Endothelial cell (in vitro differentiated cells): ENCODE measurements around the gene ITPRIP. TPM values are rescaled to one million over a fixed set of nuclear protein-coding genes. Genes with fewer than 3 reads are reported as not detected.

ENCODE experiments used
- DNase-seq: peaks from one replicate; pipeline ENCODE4 v3.0.0; 2021; ENCODE audit warnings: low spot score
- H3K27ac Mint-ChIP-seq: one replicate; pipeline ENCODE4 v1.8.0; 2021; ENCODE audit warnings: mixed read lengths, inconsistent platforms; ENCODE audit not compliant: unreplicated experiment
- H3K27me3 Mint-ChIP-seq: one replicate; pipeline ENCODE4 v1.8.0; 2021; ENCODE audit warnings: mild to moderate bottlenecking, moderate library complexity, mixed read lengths, inconsistent platforms; ENCODE audit not compliant: unreplicated experiment
- H3K36me3 Mint-ChIP-seq: one replicate; pipeline ENCODE4 v1.8.0; 2021; ENCODE audit warnings: mild to moderate bottlenecking, low read depth, mixed read lengths, inconsistent platforms; ENCODE audit not compliant: unreplicated experiment
- H3K4me1 Mint-ChIP-seq: one replicate; pipeline ENCODE4 v1.8.0; 2021; ENCODE audit warnings: mild to moderate bottlenecking, mixed read lengths, inconsistent platforms; ENCODE audit not compliant: unreplicated experiment
- H3K4me3 Mint-ChIP-seq: one replicate; pipeline ENCODE4 v1.8.0; 2021; ENCODE audit warnings: mild to moderate bottlenecking, mixed read lengths, inconsistent platforms; ENCODE audit not compliant: unreplicated experiment
- H3K9me3 Mint-ChIP-seq: one replicate; pipeline ENCODE4 v1.8.0; 2021; ENCODE audit warnings: mixed read lengths, inconsistent platforms; ENCODE audit not compliant: unreplicated experiment
- CTCF ChIP-seq: fragments of 200-600 bp; sonication (generic); IDR thresholded peaks from one replicate; pipeline ENCODE4 v1.5.0; 2021; ENCODE audit warnings: antibody characterized with exemption; ENCODE audit not compliant: unreplicated experiment
- total RNA-seq: library from RNA; stranded (reverse); fragmentation: NEBNext Ultra II Directional; extraction: Animal tissue kit (Norgen Biotek cat#: 25700); gene quantifications from one replicate; pipeline ENCODE4 v1.2.1, GENCODE V29; 2021; ENCODE audit not compliant: unreplicated experiment

ITPRIP gene
- total RNA-seq, 1 donor from 2014 or later = 16.3 TPM

- TF ChIP-seq CTCF = no peak
- H3K27me3 Mint-ChIP-seq = peaks cover 8% of the 10 kb centered on the region
- no peaks in the 10 kb centered on the region for H3K9me3 Mint-ChIP-seq
- peak; percentile 59 for DNase-seq
- peaks cover 42% of the 10 kb centered on the region for H3K4me1 Mint-ChIP-seq
- peak overlapping the region; percentile 97 for H3K4me3 Mint-ChIP-seq
- H3K27ac Mint-ChIP-seq = peak overlapping the region; percentile 67
- H3K36me3 Mint-ChIP-seq = peaks cover 13% of the 10 kb centered on the region
These were observed 712 bp downstream of the ITPRIP start for GRCh38 chr10:104337521-104337984.

- Mint-ChIP-seq H3K36me3 (peaks cover 13% of the 10 kb centered on the region), H3K9me3 (no peaks in the 10 kb centered on the region), H3K27me3 (peaks cover 8% of the 10 kb centered on the region), H3K27ac (peak overlapping the region; percentile 93), H3K4me1 (peaks cover 44% of the 10 kb centered on the region), H3K4me3 (peak overlapping the region; percentile 97)
- no peak for DNase-seq
- TF ChIP-seq CTCF = no peak
These were observed 1.3 kb downstream of the ITPRIP start for GRCh38 chr10:104336821-104337467.

GRCh38 chr10:104334965-104335650 lies 3.2 kb downstream of the ITPRIP start:
- peaks cover 58% of the 10 kb centered on the region for H3K4me1 Mint-ChIP-seq

GRCh38 chr10:104334561-104334960 lies 3.7 kb downstream of the ITPRIP start:
- H3K4me3 Mint-ChIP-seq = no peak overlapping the region
- peaks cover 17% of the 10 kb centered on the region for H3K36me3 Mint-ChIP-seq
- no peak overlapping the region for H3K27ac Mint-ChIP-seq
- peaks cover 7% of the 10 kb centered on the region for H3K27me3 Mint-ChIP-seq
- TF ChIP-seq CTCF = no peak
- H3K9me3 Mint-ChIP-seq = no peaks in the 10 kb centered on the region
- H3K4me1 Mint-ChIP-seq = peaks cover 53% of the 10 kb centered on the region
- DNase-seq = no peak

More at GRCh38 chr10:104334965-104335650, 3.2 kb downstream of the ITPRIP start:
- no peak for TF ChIP-seq CTCF
- peaks cover 8% of the 10 kb centered on the region for H3K27me3 Mint-ChIP-seq
- peaks cover 17% of the 10 kb centered on the region for H3K36me3 Mint-ChIP-seq
- no peak overlapping the region for H3K4me3 Mint-ChIP-seq
- H3K9me3 Mint-ChIP-seq = no peaks in the 10 kb centered on the region
- H3K27ac Mint-ChIP-seq = peak overlapping the region; percentile 45
- no peak for DNase-seq

GRCh38 chr10:104333728-104334373 lies 4.4 kb downstream of the ITPRIP start:
- Mint-ChIP-seq H3K27me3 (peaks cover 6% of the 10 kb centered on the region), H3K4me3 (no peak overlapping the region), H3K4me1 (peaks cover 53% of the 10 kb centered on the region), H3K36me3 (peaks cover 17% of the 10 kb centered on the region), H3K27ac (no peak overlapping the region), H3K9me3 (no peaks in the 10 kb centered on the region)
- no peak for TF ChIP-seq CTCF
- no peak for DNase-seq
